ENCODE results near the gene MATK.
"Not testable (repeated sequence)": the region's sequence is repeated elsewhere in the genome, so short reads cannot be mapped to it uniquely, and the experiment has no call there.

Gene MATK

GRCh38 chr19:3770136-3770999, 15.8 kb downstream of the MATK start:
- DNase-seq: no peak

GRCh38 chr19:3769494-3769893, 16.7 kb downstream of the MATK start:
- DNase-seq: no peak

GRCh38 chr19:3768748-3769099, 17.5 kb downstream of the MATK start:
- no peak for DNase-seq

- no peak for DNase-seq
Measured at GRCh38 chr19:3768015-3768747, 18.0 kb downstream of the MATK start.

- no peak for DNase-seq
Measured at GRCh38 chr19:3767050-3767449, 19.1 kb downstream of the MATK start.

- DNase-seq: no peak
Measured at GRCh38 chr19:3766520-3766919, 19.7 kb downstream of the MATK start.

GRCh38 chr19:3765757-3766156, 20.4 kb downstream of the MATK start:
- not testable (repeated sequence) for DNase-seq

- DNase-seq: no peak
Measured at GRCh38 chr19:3765121-3765520, 21.1 kb downstream of the MATK start.

GRCh38 chr19:3762501-3763459, 23.4 kb downstream of the MATK start, which contains the start of gene MRPL54:
Gene MRPL54, plus strand, starts transcription at chr19:3762682. Its CDS starts 19 bp downstream, at chr19:3762701.
- DNase-seq: peak; percentile 100

GRCh38 chr19:3762130-3762473, 24.1 kb downstream of the MATK start:
- DNase-seq: no peak

- DNase-seq: peak; percentile 89 to 97
Measured at GRCh38 chr19:3761382-3762129, 24.6 kb downstream of the MATK start, which contains the start of gene APBA3. Gene APBA3, minus strand, starts transcription at chr19:3761692. Its CDS starts 1,428 bp downstream, at chr19:3760264.

GRCh38 chr19:3760871-3761361, 25.3 kb downstream of the MATK start:
- no peak for DNase-seq

GRCh38 chr19:3759482-3760254, 26.5 kb downstream of the MATK start:
- no peak for DNase-seq

- DNase-seq: not testable (repeated sequence)
Measured at GRCh38 chr19:3758297-3758696, 27.9 kb downstream of the MATK start.

GRCh38 chr19:3757705-3758104, 28.5 kb downstream of the MATK start:
- DNase-seq: not testable (repeated sequence)

GRCh38 chr19:3753631-3754410, 32.4 kb downstream of the MATK start:
- DNase-seq: no peak

GRCh38 chr19:3752492-3752891, 33.7 kb downstream of the MATK start:
- DNase-seq: no peak

GRCh38 chr19:3751236-3751635, 34.9 kb downstream of the MATK start:
- no peak for DNase-seq

- no peak for DNase-seq
Measured at GRCh38 chr19:3750211-3750610, 36.0 kb downstream of the MATK start.

GRCh38 chr19:3748965-3749364, 37.2 kb downstream of the MATK start:
- DNase-seq: no peak

All from inflammatory macrophage treated with lipopolysaccharide for 1 hour (primary cell).